ENCODE results near the gene SEC31B. TPM values are rescaled to one million over a fixed set of nuclear protein-coding genes. Genes with fewer than 3 reads are reported as not detected.

Gene SEC31B
- 10 to 100 TPM; 58.3 to 59.3 TPM for total RNA-seq

DNA sequence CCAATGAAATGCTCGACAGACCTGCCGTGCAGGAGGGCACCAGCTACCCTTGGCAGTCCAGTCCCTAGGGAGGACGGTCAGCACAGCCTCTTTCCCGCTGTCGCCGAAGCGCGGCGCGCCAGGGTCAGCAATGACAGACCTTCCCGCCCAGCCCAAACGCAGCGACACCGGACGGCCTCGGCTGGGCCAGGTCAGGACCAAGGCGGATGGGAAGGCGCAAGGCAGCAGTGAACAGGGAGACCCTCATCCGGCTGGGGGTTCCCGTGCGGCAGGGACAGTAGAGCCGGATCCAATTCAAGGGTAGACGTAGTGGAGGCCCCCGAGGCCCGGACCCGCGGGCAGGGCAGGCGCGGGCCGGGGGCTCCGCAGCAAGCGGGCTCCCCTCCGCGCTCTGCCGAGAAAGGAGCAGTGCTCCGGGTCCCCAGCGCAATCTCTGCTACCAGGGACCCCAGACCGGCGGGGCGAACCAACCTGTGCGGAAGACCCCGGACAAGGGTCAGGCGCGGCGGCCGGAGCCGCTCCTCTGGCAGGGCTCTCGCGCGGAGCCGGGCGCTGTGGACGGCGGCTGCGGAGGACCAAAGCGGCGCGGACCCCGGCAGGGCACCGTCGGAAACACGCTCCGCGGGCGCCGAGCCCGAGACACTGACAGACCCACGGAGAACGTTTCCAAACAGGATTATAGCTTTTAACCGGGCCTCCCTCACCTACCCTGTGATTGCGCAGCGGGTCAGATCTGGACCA lies at the start of gene SEC31B:
Gene SEC31B (minus strand): TSS at position 551 of the 741 bp plus-strand sequence. CDS start 2,909 bp downstream, outside the sequence.
- Mint-ChIP-seq H3K27ac (peak within 1 kb of the TSS; percentile 77), H3K9me3 (no peaks in the 10 kb centered on the region), H3K27me3 (ENCODE audit: low read depth) (peaks cover 1% of the 10 kb centered on the region), H3K36me3 (ENCODE audit: low read depth) (peaks cover 29% of the 10 kb centered on the region), H3K4me3 (no peak within 1 kb of the TSS), H3K4me1 (ENCODE audit: low read depth) (peaks cover 12% of the 10 kb centered on the region)
- CTCF ChIA-PET = interaction anchor here (0.6 to 6.6 kb wide), 32 partner anchors 8 to 781 kb away, joined by 3 to 101 read pairs (median 7); partner anchors contain the start of gene HIF1AN
- intact Hi-C loops (cut with micrococcal nuclease) = no loop called here
- DNase-seq = no peak

GRCh38 chr10:100568912-100569311 lies 49.3 kb upstream of the SEC31B start:
- H3K4me3 Mint-ChIP-seq = no peak overlapping the region

GRCh38 chr10:100567826-100568225 lies 48.2 kb upstream of the SEC31B start:
- intact Hi-C loops (cut with micrococcal nuclease) = no loop called here
- no peak overlapping the region for H3K4me3 Mint-ChIP-seq
- CTCF ChIA-PET = interaction anchor here (1.1 kb wide), 1 partner anchor 161 kb away, joined by 5 read pairs; no protein-coding TSS in a partner anchor

More at GRCh38 chr10:100568912-100569311, 49.3 kb upstream of the SEC31B start:
- no peaks in the 10 kb centered on the region for H3K36me3 Mint-ChIP-seq (ENCODE audit: low read depth)
- intact Hi-C loops (cut with micrococcal nuclease) = no loop called here
- no peak overlapping the region for H3K27ac Mint-ChIP-seq
- no peaks in the 10 kb centered on the region for H3K9me3 Mint-ChIP-seq
- no peaks in the 10 kb centered on the region for H3K4me1 Mint-ChIP-seq (ENCODE audit: low read depth)
- DNase-seq = no peak
- CTCF ChIA-PET = interaction anchor here (0.7 to 1.9 kb wide), 2 partner anchors 8 to 175 kb away, joined by 3 to 9 read pairs; no protein-coding TSS in a partner anchor
- H3K27me3 Mint-ChIP-seq (ENCODE audit: low read depth) = peaks cover 13% of the 10 kb centered on the region

GRCh38 chr10:100567249-100567648 lies 47.6 kb upstream of the SEC31B start:
- peaks cover 5% of the 10 kb centered on the region for H3K4me1 Mint-ChIP-seq (ENCODE audit: low read depth)
- H3K27ac Mint-ChIP-seq = no peak overlapping the region
- no peaks in the 10 kb centered on the region for H3K9me3 Mint-ChIP-seq
- H3K36me3 Mint-ChIP-seq (ENCODE audit: low read depth) = peaks cover 3% of the 10 kb centered on the region
- DNase-seq = no peak
- peaks cover 20% of the 10 kb centered on the region for H3K27me3 Mint-ChIP-seq (ENCODE audit: low read depth)
- CTCF ChIA-PET = no interaction called here
- H3K4me3 Mint-ChIP-seq = no peak overlapping the region
- intact Hi-C loops (cut with micrococcal nuclease) = no loop called here

More at GRCh38 chr10:100567826-100568225, 48.2 kb upstream of the SEC31B start:
- no peak overlapping the region for H3K27ac Mint-ChIP-seq
- H3K4me1 Mint-ChIP-seq (ENCODE audit: low read depth) = peaks cover 3% of the 10 kb centered on the region
- H3K27me3 Mint-ChIP-seq (ENCODE audit: low read depth) = peaks cover 20% of the 10 kb centered on the region
- H3K36me3 Mint-ChIP-seq (ENCODE audit: low read depth) = peaks cover 3% of the 10 kb centered on the region
- no peak for DNase-seq
- H3K9me3 Mint-ChIP-seq = no peaks in the 10 kb centered on the region

DNA sequence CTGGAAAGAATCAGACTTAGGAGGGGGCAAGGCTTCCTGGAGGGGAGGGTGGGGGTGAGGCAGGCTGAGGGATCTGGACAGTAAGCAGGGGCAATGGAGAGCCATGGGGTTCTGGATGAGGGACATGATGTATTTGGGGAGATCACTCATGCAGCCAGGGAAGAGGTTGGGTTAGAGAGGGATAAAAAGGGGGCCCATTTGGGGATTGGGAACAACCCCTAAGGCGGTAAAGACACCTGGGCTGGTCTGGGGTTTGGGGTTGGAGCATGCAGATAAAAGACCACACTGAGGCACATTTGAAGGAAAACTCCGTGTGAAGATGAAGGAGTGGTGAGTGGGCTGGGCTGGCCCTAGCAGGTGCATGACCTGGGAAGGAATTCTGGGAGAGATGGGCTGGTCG lies 46.9 kb upstream of the SEC31B start:
- no peak overlapping the region for H3K27ac Mint-ChIP-seq
- intact Hi-C loops (cut with micrococcal nuclease) = no loop called here

DNA sequence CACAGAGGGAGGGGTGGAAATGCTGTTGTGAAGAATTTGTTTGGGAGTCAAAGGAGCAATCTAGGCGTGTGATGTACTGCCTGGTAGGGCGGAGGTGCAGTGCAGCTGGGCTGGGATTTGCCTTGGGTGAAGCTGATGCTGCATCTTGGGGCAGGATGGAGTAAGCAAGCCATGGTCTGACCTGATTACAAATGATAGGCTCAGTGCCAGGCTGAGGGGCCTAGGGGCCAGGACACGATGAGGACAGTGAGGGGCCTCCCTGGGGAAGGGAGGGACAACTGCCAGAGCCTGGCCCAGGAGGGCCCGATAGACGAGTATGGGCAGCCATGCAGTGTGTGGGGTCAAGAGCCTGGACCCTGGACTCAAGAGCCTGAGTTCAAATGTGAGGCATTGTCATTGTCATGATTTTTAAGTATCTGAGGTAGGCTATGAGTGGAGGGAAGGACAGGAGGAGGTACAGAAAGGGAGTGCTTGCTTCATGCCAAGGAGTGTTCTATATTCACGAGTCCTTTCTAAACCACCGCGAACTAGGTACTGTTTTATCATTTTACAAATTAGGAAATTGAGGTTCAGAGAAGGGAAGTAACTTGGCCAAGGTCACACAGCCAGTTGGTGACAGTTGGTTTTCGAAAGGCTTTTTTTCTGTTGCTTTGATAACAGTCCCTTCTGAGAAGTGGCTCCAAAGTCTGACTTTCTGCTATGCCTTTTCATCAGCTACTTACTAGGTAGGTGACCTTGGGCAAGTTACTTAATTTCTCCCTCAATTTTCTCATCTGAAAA lies 45.7 kb upstream of the SEC31B start:
- H3K27me3 Mint-ChIP-seq (ENCODE audit: low read depth) = peaks cover 20% of the 10 kb centered on the region
- peaks cover 9% of the 10 kb centered on the region for H3K4me1 Mint-ChIP-seq (ENCODE audit: low read depth)
- intact Hi-C loops (cut with micrococcal nuclease) = no loop called here
- no peak overlapping the region for H3K27ac Mint-ChIP-seq
- DNase-seq = no peak
- no peaks in the 10 kb centered on the region for H3K9me3 Mint-ChIP-seq
- H3K4me3 Mint-ChIP-seq = no peak overlapping the region
- peaks cover 5% of the 10 kb centered on the region for H3K36me3 Mint-ChIP-seq (ENCODE audit: low read depth)
- CTCF ChIA-PET = interaction anchor here (4.2 kb wide), 1 partner anchor 178 kb away, joined by 35 read pairs; no protein-coding TSS in a partner anchor

More for the DNA sequence above, 46.9 kb upstream of the SEC31B start:
- H3K4me3 Mint-ChIP-seq = no peak overlapping the region
- no peak for DNase-seq
- H3K9me3 Mint-ChIP-seq = no peaks in the 10 kb centered on the region
- H3K4me1 Mint-ChIP-seq (ENCODE audit: low read depth) = peaks cover 9% of the 10 kb centered on the region
- peaks cover 20% of the 10 kb centered on the region for H3K27me3 Mint-ChIP-seq (ENCODE audit: low read depth)
- CTCF ChIA-PET = interaction anchor here (0.7 kb wide), 1 partner anchor 384 kb away, joined by 3 read pairs; no protein-coding TSS in a partner anchor
- peaks cover 3% of the 10 kb centered on the region for H3K36me3 Mint-ChIP-seq (ENCODE audit: low read depth)

DNA sequence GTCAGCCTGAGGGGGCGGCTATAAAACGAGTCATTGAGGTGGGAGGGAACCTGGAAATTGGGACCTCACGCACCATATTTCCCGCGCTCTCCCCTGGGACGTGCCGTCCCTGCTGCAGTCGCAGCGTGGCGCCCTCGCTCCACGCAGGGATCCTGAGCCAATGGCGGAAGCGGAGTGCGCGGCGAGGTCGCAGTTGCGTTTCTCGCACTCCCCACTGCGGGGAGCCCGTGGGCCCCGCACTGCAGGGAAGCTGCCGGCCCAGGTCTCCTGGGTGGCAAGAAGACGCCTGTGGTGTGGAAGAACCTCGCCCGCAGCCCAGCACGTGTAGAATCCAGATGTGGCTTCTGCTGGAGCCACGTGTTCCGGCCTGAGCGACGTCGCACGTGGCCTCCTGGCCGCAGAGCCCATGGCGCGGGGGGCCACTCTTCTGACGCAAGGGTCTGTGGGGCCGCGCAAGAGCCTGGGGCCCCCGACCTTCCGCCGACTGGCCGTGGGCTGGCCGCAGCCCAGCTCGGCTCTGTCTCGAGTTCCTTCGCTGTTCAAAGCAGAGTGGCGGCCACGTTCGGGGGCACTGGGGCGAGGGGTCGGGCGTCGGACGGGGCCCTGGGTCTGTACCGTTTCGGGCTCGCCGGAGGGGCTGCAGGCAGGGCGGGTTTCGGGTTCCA lies 42.5 kb upstream of the SEC31B start:
- Mint-ChIP-seq H3K4me3 (no peak overlapping the region), H3K27me3 (ENCODE audit: low read depth) (peaks cover 20% of the 10 kb centered on the region), H3K9me3 (no peaks in the 10 kb centered on the region), H3K4me1 (ENCODE audit: low read depth) (peaks cover 9% of the 10 kb centered on the region), H3K27ac (no peak overlapping the region), H3K36me3 (ENCODE audit: low read depth) (peaks cover 7% of the 10 kb centered on the region)
- intact Hi-C loops (cut with micrococcal nuclease) = loop anchor here (1.0 kb wide), 6 partner anchors 93 to 452 kb away; no protein-coding TSS in a partner anchor
- DNase-seq = peak; percentile 85
- CTCF ChIA-PET = interaction anchor here (0.6 to 4.2 kb wide), 18 partner anchors 9 to 452 kb away, joined by 3 to 35 read pairs (median 4); partner anchors contain the start of genes HIF1AN and SLF2

DNA sequence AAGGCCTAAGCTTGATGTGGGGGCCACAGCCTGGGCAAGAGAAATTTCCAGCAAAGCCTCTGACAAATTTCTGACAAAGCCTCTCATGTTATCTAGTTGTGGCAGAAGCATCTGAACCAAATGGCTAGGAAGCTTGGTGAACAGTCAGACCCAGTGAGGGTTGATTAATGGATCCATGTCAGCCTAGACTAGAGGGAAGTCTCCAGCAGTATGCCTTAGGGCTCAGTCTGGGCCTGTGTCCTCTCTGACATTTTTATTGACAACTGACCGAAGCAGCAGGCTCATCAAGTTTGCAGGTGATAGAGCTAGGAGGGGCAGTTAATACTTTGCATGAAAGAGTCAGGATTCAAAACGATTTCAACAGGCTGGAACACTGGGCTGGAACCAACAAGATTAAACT lies 41.3 kb upstream of the SEC31B start:
- H3K4me1 Mint-ChIP-seq (ENCODE audit: low read depth) = peaks cover 9% of the 10 kb centered on the region
- H3K27me3 Mint-ChIP-seq (ENCODE audit: low read depth) = peaks cover 20% of the 10 kb centered on the region
- H3K4me3 Mint-ChIP-seq = no peak overlapping the region

DNA sequence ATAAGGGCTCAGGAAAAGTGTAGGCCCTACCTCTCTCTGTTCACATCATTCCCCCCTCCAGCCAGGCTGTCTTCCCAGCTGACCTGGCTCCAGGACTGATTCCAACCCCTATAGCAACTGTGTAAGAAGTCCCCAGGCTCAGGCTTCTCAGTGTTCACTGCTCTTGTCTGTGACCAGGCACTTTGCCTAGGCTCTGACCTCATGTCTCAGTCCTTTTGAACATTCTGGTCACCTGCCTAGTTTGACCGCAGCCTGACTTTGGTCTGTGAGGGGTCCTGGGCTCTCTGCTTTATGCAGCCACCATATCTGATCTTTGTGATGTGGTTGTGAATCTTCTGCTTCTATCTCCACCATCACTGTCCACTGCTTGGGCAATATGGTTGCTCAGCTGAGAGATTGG lies 40.6 kb upstream of the SEC31B start:
- Mint-ChIP-seq H3K4me3 (no peak overlapping the region), H3K36me3 (ENCODE audit: low read depth) (peaks cover 9% of the 10 kb centered on the region), H3K9me3 (no peaks in the 10 kb centered on the region), H3K4me1 (ENCODE audit: low read depth) (peaks cover 9% of the 10 kb centered on the region), H3K27ac (no peak overlapping the region), H3K27me3 (ENCODE audit: low read depth) (peaks cover 18% of the 10 kb centered on the region)
- intact Hi-C loops (cut with micrococcal nuclease) = no loop called here
- CTCF ChIA-PET = interaction anchor here (0.7 to 3.2 kb wide), 6 partner anchors 9 to 402 kb away, joined by 3 to 9 read pairs (median 3); no protein-coding TSS in a partner anchor
- DNase-seq = no peak

More for the DNA sequence above, 41.3 kb upstream of the SEC31B start:
- CTCF ChIA-PET = interaction anchor here (0.6 to 3.2 kb wide), 11 partner anchors 8 to 453 kb away, joined by 3 to 9 read pairs (median 3); no protein-coding TSS in a partner anchor
- no peak for DNase-seq
- Mint-ChIP-seq H3K27ac (no peak overlapping the region), H3K9me3 (no peaks in the 10 kb centered on the region), H3K36me3 (ENCODE audit: low read depth) (peaks cover 9% of the 10 kb centered on the region)
- intact Hi-C loops (cut with micrococcal nuclease) = no loop called here

DNA sequence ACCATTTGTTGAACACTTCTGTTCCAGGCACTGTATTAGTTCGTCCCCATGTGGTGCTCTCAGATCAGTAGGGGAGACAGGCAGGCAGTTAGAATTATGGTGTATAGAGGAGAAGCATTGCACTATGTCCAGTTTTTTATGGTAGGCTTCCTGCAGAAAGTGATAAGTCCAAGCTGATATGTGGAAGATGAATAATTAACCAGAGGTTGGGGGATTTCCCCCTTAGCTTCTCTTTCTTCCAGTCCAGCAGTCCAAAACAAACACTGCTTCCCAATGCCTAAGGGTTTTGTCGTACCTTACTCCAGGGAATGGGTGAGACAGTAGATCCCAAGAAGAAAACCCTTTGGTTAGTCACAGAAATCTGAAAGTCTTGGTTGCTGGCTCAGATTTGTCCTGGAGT lies 35.2 kb upstream of the SEC31B start:
- Mint-ChIP-seq H3K4me3 (no peak overlapping the region), H3K27me3 (ENCODE audit: low read depth) (no peaks in the 10 kb centered on the region), H3K4me1 (ENCODE audit: low read depth) (no peaks in the 10 kb centered on the region), H3K27ac (no peak overlapping the region), H3K36me3 (ENCODE audit: low read depth) (peaks cover 4% of the 10 kb centered on the region), H3K9me3 (no peaks in the 10 kb centered on the region)
- CTCF ChIA-PET = interaction anchor here (0.5 to 0.6 kb wide), 2 partner anchors 122 to 474 kb away, joined by 3 read pairs; no protein-coding TSS in a partner anchor
- intact Hi-C loops (cut with micrococcal nuclease) = no loop called here
- no peak for DNase-seq

DNA sequence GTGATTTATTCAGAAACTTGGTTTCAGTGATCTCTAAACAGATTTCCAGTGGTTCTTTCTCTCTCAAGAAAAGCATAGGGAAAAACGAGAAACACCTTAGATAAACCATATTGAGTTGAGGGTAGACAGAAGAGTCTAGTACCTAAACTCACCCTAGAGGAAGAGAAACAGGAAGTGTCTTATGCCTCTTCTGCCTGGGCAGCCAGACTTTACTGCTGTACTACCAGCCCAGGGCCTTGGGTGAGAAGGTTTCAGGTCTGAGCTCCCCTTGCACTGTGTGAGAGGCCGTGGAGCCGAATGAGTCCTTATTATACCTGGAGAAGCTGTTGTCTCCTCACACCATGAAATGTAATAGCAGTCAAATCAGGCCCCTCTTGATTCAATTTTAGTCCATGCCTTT lies 34.3 kb upstream of the SEC31B start:
- H3K4me1 Mint-ChIP-seq (ENCODE audit: low read depth) = no peaks in the 10 kb centered on the region
- CTCF ChIA-PET = no interaction called here
- no peak overlapping the region for H3K27ac Mint-ChIP-seq
- no peak overlapping the region for H3K4me3 Mint-ChIP-seq
- peaks cover 4% of the 10 kb centered on the region for H3K36me3 Mint-ChIP-seq (ENCODE audit: low read depth)
- H3K9me3 Mint-ChIP-seq = no peaks in the 10 kb centered on the region
- no peaks in the 10 kb centered on the region for H3K27me3 Mint-ChIP-seq (ENCODE audit: low read depth)
- DNase-seq = no peak
- intact Hi-C loops (cut with micrococcal nuclease) = no loop called here
